ENCODE data around the gene COL11A1. TPM values are rescaled to one million over a fixed set of nuclear protein-coding genes. Genes with fewer than 3 reads are reported as not detected.

Gene COL11A1
- total and polyA plus RNA-seq, 2 experiments from 2014 or later: 148 to 180 TPM

GRCh38 chr1:103109311-103109920, 1.1 kb upstream of the COL11A1 start:
- H2AFZ ChIP-seq: no peak overlapping the region
- no peak overlapping the region for H3K4me3 ChIP-seq
- no peaks in the 10 kb centered on the region for H3K27me3 ChIP-seq
- H3K4me2 ChIP-seq: peak overlapping the region; percentile 83
- H3K79me2 ChIP-seq: peaks cover 9% of the 10 kb centered on the region
- no peaks in the 10 kb centered on the region for H3K36me3 ChIP-seq (replicated peaks; ENCODE audit: insufficient read depth, low read depth)
- TF ChIP-seq EZH2 (IDR thresholded peaks at IDR 0.05; ENCODE audit: borderline replicate concordance): no peak
- TF ChIP-seq CTCF (IDR thresholded peaks at IDR 0.05; ENCODE audit: poor library complexity): no peak
- no peak for TF ChIP-seq EZH2phosphoT487 (IDR thresholded peaks at IDR 0.05; ENCODE audit: low read depth, severe bottlenecking, unreplicated experiment)
- 53% methylated on average over 6 of the region's 6 CpGs for WGBS (ENCODE audit: low lambda C conversion rate, missing lambda C conversion rate)
- H3K27ac ChIP-seq: peak overlapping the region; percentile 73
- H3K4me1 ChIP-seq (ENCODE audit: insufficient read depth): no peaks in the 10 kb centered on the region
- peaks cover 9% of the 10 kb centered on the region for H4K20me1 ChIP-seq (ENCODE audit: insufficient read depth, poor library complexity, severe bottlenecking)
- no peaks in the 10 kb centered on the region for H3K9me2 ChIP-seq (replicated peaks; ENCODE audit: insufficient read depth)
- no peak for DNase-seq (ENCODE audit: low spot score)
- H3K9me3 ChIP-seq (ENCODE audit: low read depth): no peaks in the 10 kb centered on the region

- peak overlapping the region; percentile 65 for H2AFZ ChIP-seq
- H3K4me1 ChIP-seq (ENCODE audit: insufficient read depth): no peaks in the 10 kb centered on the region
- H3K36me3 ChIP-seq (replicated peaks; ENCODE audit: insufficient read depth, low read depth): no peaks in the 10 kb centered on the region
- H3K79me2 ChIP-seq: peaks cover 10% of the 10 kb centered on the region
- H3K27me3 ChIP-seq: no peaks in the 10 kb centered on the region
- peak overlapping the region; percentile 73 for H3K27ac ChIP-seq
- peak; percentile 20 for DNase-seq (ENCODE audit: low spot score)
- peak overlapping the region; percentile 74 for H3K4me3 ChIP-seq
- peak overlapping the region; percentile 83 for H3K4me2 ChIP-seq
- H3K9me2 ChIP-seq (replicated peaks; ENCODE audit: insufficient read depth): no peaks in the 10 kb centered on the region
- no peaks in the 10 kb centered on the region for H3K9me3 ChIP-seq (ENCODE audit: low read depth)
- under 1% methylated on average over 19 of the region's 19 CpGs for WGBS (ENCODE audit: low lambda C conversion rate, missing lambda C conversion rate)
- TF ChIP-seq EZH2 (IDR thresholded peaks at IDR 0.05; ENCODE audit: borderline replicate concordance) (no peak), CTCF (IDR thresholded peaks at IDR 0.05; ENCODE audit: poor library complexity) (no peak), EZH2phosphoT487 (IDR thresholded peaks at IDR 0.05; ENCODE audit: low read depth, severe bottlenecking, unreplicated experiment) (no peak)
- peaks cover 9% of the 10 kb centered on the region for H4K20me1 ChIP-seq (ENCODE audit: insufficient read depth, poor library complexity, severe bottlenecking)
Measured at GRCh38 chr1:103107741-103108375, 464 bp downstream of the COL11A1 start.

- TF ChIP-seq CTCF (IDR thresholded peaks at IDR 0.05; ENCODE audit: poor library complexity): peak; percentile 70
- no peak for TF ChIP-seq EZH2 (IDR thresholded peaks at IDR 0.05; ENCODE audit: borderline replicate concordance)
- Histone ChIP-seq H3K4me3 (peak overlapping the region; percentile 74), H3K9me3 (ENCODE audit: low read depth) (no peaks in the 10 kb centered on the region), H4K20me1 (ENCODE audit: insufficient read depth, poor library complexity, severe bottlenecking) (peaks cover 9% of the 10 kb centered on the region), H3K27me3 (no peaks in the 10 kb centered on the region), H3K4me2 (peak overlapping the region; percentile 83), H3K79me2 (peaks cover 10% of the 10 kb centered on the region), H3K4me1 (ENCODE audit: insufficient read depth) (no peaks in the 10 kb centered on the region), H2AFZ (peak overlapping the region; percentile 49), H3K36me3 (replicated peaks; ENCODE audit: insufficient read depth, low read depth) (no peaks in the 10 kb centered on the region), H3K9me2 (replicated peaks; ENCODE audit: insufficient read depth) (no peaks in the 10 kb centered on the region), H3K27ac (peak overlapping the region; percentile 73)
- WGBS (ENCODE audit: low lambda C conversion rate, missing lambda C conversion rate): 1% methylated on average over 19 of the region's 23 CpGs
- peak; percentile 63 for DNase-seq (ENCODE audit: low spot score)
Measured at GRCh38 chr1:103106426-103107341, 1.6 kb downstream of the COL11A1 start.

Measured in hepatocyte (in vitro differentiated cells).